GM18505 (cell line): ENCODE measurements around the gene UBFD1.
A peak's percentile ranks its signal among the peaks of the same experiment; 100 is the strongest.

Source experiments
- ATAC-seq: cut with Tn5 transposase; IDR thresholded peaks from one replicate; pipeline ENCODE4 v1.9.1; 2021; ENCODE audit not compliant: unreplicated experiment
- POLR2A ChIP-seq: IDR thresholded peaks from 4 replicates; pipeline ENCODE4 v1.6.1; 2011; ENCODE audit warnings: borderline replicate concordance; ENCODE audit not compliant: insufficient read depth, insufficient read length; ENCODE audit errors: extremely low read depth

The UBFD1 gene

GRCh38 chr16:23518435-23518891 lies 39.1 kb upstream of the UBFD1 start:
- ATAC-seq: peak; percentile 42
- TF ChIP-seq POLR2A: no peak

GRCh38 chr16:23519282-23519681 lies 38.2 kb upstream of the UBFD1 start:
- no peak for ATAC-seq
- TF ChIP-seq POLR2A: no peak

- ATAC-seq: no peak
- no peak for TF ChIP-seq POLR2A
These were observed 37.0 kb upstream of the UBFD1 start for GRCh38 chr16:23520500-23520899.

- no peak for TF ChIP-seq POLR2A
- ATAC-seq: no peak
These were observed 36.3 kb upstream of the UBFD1 start for GRCh38 chr16:23521037-23521743.

- ATAC-seq: no peak
- TF ChIP-seq POLR2A: no peak
These were observed 35.6 kb upstream of the UBFD1 start for GRCh38 chr16:23521965-23522364.

GRCh38 chr16:23523321-23523720 lies 34.2 kb upstream of the UBFD1 start:
- no peak for ATAC-seq
- no peak for TF ChIP-seq POLR2A

GRCh38 chr16:23523876-23524385 lies 33.6 kb upstream of the UBFD1 start:
- ATAC-seq: no peak
- TF ChIP-seq POLR2A: no peak

- no peak for TF ChIP-seq POLR2A
- no peak for ATAC-seq
These were observed 32.6 kb upstream of the UBFD1 start for GRCh38 chr16:23524886-23525285.

- no peak for ATAC-seq
- TF ChIP-seq POLR2A: no peak
These were observed 29.4 kb upstream of the UBFD1 start for GRCh38 chr16:23527961-23528643.

GRCh38 chr16:23528644-23529310 lies 28.8 kb upstream of the UBFD1 start:
- no peak for ATAC-seq
- no peak for TF ChIP-seq POLR2A

- ATAC-seq: no peak
- TF ChIP-seq POLR2A: no peak
These were observed 27.5 kb upstream of the UBFD1 start for GRCh38 chr16:23530062-23530461.

GRCh38 chr16:23532448-23532847 lies 25.1 kb upstream of the UBFD1 start:
- ATAC-seq: no peak

More at GRCh38 chr16:23532448-23532847, 25.1 kb upstream of the UBFD1 start:
- TF ChIP-seq POLR2A: no peak
